Breast epithelium (tissue), 3 donors: ENCODE results near the gene RGS12.

Source experiments
- POLR2A ChIP-seq: fragments of 450-650 bp; IDR thresholded peaks from one replicate; pipeline ENCODE4 v1.6.1; 2016; ENCODE audit warnings: antibody characterized with exemption, mild to moderate bottlenecking, moderate library complexity
- POLR2AphosphoS5 ChIP-seq, 3 donors: sonication (generic); formaldehyde crosslinking; IDR thresholded peaks; one replicate each; pipeline ENCODE4 v1.6.1; 2017; ENCODE audit warnings: antibody characterized with exemption in 3 of 3
- TF ChIP-seq, protein P1 (sequence below), 3 donors: fragments of 450-650 bp; IDR thresholded peaks; one replicate each; pipeline ENCODE4 v1.5.1; 2016 to 2017; ENCODE audit warnings: antibody characterized with exemption in 3 of 3, mild to moderate bottlenecking in 3 of 3, moderate library complexity in 3 of 3

DNA sequence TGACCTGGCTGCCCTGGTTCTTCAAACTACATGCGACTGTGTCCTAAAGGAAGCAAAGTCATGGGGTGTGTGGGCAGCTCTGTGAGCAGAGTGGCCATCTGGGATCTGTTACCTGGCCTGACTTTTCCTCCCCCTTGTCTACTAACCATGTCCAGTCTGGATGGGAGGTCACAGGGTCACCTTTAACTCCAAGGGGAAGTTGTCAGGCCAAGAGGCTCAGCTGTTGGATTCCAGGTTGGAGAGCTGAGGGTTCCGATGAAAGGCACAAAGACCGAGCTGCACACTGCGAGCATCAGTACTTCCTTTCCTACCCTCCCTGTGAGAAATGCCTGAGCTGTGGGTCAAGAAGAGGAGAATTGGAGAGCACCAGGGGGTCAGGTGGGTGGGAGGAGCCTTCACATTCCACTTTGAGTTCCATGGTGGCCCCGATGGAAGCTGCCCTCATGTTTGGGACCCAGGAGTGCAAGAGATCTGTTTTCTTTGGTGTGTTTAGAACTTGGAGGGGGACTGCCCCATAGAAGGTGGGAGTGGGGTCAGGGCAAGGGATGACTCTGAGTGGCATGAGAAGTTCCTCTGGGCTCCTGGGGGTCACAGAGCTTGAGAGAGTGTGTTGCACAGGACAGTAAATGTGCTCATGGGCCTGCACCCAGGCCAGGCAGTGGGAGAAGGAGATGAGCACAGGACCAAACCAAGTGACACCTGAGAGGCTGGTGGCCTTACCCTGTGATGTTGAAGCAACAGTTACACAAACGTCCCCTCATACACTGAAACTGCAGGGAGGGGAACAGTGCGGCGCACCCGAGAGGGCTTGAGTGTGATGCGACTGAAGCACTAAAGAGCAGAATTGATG is 36.2 kb downstream of the RGS12 start:
- TF ChIP-seq POLR2A (no peak), POLR2AphosphoS5 (IDR thresholded peaks at IDR 0.05) (no peak)
- TF ChIP-seq, protein P1, sequence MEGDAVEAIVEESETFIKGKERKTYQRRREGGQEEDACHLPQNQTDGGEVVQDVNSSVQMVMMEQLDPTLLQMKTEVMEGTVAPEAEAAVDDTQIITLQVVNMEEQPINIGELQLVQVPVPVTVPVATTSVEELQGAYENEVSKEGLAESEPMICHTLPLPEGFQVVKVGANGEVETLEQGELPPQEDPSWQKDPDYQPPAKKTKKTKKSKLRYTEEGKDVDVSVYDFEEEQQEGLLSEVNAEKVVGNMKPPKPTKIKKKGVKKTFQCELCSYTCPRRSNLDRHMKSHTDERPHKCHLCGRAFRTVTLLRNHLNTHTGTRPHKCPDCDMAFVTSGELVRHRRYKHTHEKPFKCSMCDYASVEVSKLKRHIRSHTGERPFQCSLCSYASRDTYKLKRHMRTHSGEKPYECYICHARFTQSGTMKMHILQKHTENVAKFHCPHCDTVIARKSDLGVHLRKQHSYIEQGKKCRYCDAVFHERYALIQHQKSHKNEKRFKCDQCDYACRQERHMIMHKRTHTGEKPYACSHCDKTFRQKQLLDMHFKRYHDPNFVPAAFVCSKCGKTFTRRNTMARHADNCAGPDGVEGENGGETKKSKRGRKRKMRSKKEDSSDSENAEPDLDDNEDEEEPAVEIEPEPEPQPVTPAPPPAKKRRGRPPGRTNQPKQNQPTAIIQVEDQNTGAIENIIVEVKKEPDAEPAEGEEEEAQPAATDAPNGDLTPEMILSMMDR (IDR thresholded peaks at IDR 0.05): no peak
